ENCODE data around the gene YIPF1.

YIPF1 gene

GRCh38 chr1:53929246-53929960 lies 39.8 kb upstream of the YIPF1 start:
- Histone ChIP-seq H3K9me2 (replicated peaks; ENCODE audit: insufficient read depth, low read length) (no peaks in the 10 kb centered on the region), H3K4me3 (ENCODE audit: low read length) (no peak overlapping the region)

GRCh38 chr1:53927376-53927881 lies 37.8 kb upstream of the YIPF1 start:
- no peaks in the 10 kb centered on the region for H3K9me3 ChIP-seq (replicated peaks; ENCODE audit: insufficient read depth, low read length)
- H3F3A ChIP-seq (ENCODE audit: insufficient read depth, low read length): no peaks in the 10 kb centered on the region
- no peaks in the 10 kb centered on the region for H4K20me1 ChIP-seq (ENCODE audit: insufficient read depth, low read length)
- H3K9me2 ChIP-seq (replicated peaks; ENCODE audit: insufficient read depth, low read length): no peaks in the 10 kb centered on the region
- no peak overlapping the region for H3K4me3 ChIP-seq (ENCODE audit: low read length)
- H2AFZ ChIP-seq (ENCODE audit: low read length): no peak overlapping the region
- TF ChIP-seq EZH2 (optimal IDR thresholded peaks at IDR 0.05; ENCODE audit: low read depth, low read length) (no peak), CTCF (IDR thresholded peaks at IDR 0.05; ENCODE audit: low read length) (no peak), EZH2phosphoT487 (IDR thresholded peaks at IDR 0.05; ENCODE audit: low read length) (no peak)
- H3K27me3 ChIP-seq (replicated peaks; ENCODE audit: insufficient read depth, low read length): no peaks in the 10 kb centered on the region
- H3K4me2 ChIP-seq (ENCODE audit: low read depth, low read length): no peak overlapping the region
- no peaks in the 10 kb centered on the region for H3K4me1 ChIP-seq (ENCODE audit: low read length)
- H3K9ac ChIP-seq (ENCODE audit: low read length): no peak overlapping the region
- DNase-seq: no peak
- no peak overlapping the region for H3K27ac ChIP-seq (ENCODE audit: low read length)
- 0 out of 2 replicates have a peak, but pooled peaks cover 3% of the 10 kb centered on the region for H3K36me3 ChIP-seq (replicated peaks; ENCODE audit: insufficient read depth, low read length)
- no peaks in the 10 kb centered on the region for H3K79me2 ChIP-seq (ENCODE audit: low read length)

More at GRCh38 chr1:53929246-53929960, 39.8 kb upstream of the YIPF1 start:
- no peaks in the 10 kb centered on the region for H3K4me1 ChIP-seq (ENCODE audit: low read length)
- H3K36me3 ChIP-seq (replicated peaks; ENCODE audit: insufficient read depth, low read length): 0 out of 2 replicates have a peak, but pooled peaks cover 3% of the 10 kb centered on the region
- H3K4me2 ChIP-seq (ENCODE audit: low read depth, low read length): no peak overlapping the region
- TF ChIP-seq CTCF (IDR thresholded peaks at IDR 0.05; ENCODE audit: low read length) (no peak), EZH2 (optimal IDR thresholded peaks at IDR 0.05; ENCODE audit: low read depth, low read length) (no peak), EZH2phosphoT487 (IDR thresholded peaks at IDR 0.05; ENCODE audit: low read length) (no peak)
- H4K20me1 ChIP-seq (ENCODE audit: insufficient read depth, low read length): no peaks in the 10 kb centered on the region
- no peak overlapping the region for H3K27ac ChIP-seq (ENCODE audit: low read length)
- H3K27me3 ChIP-seq (replicated peaks; ENCODE audit: insufficient read depth, low read length): no peaks in the 10 kb centered on the region
- no peak overlapping the region for H2AFZ ChIP-seq (ENCODE audit: low read length)
- DNase-seq: no peak
- H3K79me2 ChIP-seq (ENCODE audit: low read length): no peaks in the 10 kb centered on the region
- H3K9ac ChIP-seq (ENCODE audit: low read length): no peak overlapping the region
- H3F3A ChIP-seq (ENCODE audit: insufficient read depth, low read length): no peaks in the 10 kb centered on the region
- no peaks in the 10 kb centered on the region for H3K9me3 ChIP-seq (replicated peaks; ENCODE audit: insufficient read depth, low read length)

- no peaks in the 10 kb centered on the region for H3F3A ChIP-seq (ENCODE audit: insufficient read depth, low read length)
- H3K4me3 ChIP-seq (ENCODE audit: low read length): no peak overlapping the region
- H3K4me1 ChIP-seq (ENCODE audit: low read length): no peaks in the 10 kb centered on the region
- no peaks in the 10 kb centered on the region for H3K27me3 ChIP-seq (replicated peaks; ENCODE audit: insufficient read depth, low read length)
- no peak for DNase-seq
- no peak overlapping the region for H2AFZ ChIP-seq (ENCODE audit: low read length)
- H4K20me1 ChIP-seq (ENCODE audit: insufficient read depth, low read length): no peaks in the 10 kb centered on the region
- no peak overlapping the region for H3K4me2 ChIP-seq (ENCODE audit: low read depth, low read length)
- no peak overlapping the region for H3K27ac ChIP-seq (ENCODE audit: low read length)
- no peaks in the 10 kb centered on the region for H3K79me2 ChIP-seq (ENCODE audit: low read length)
- no peaks in the 10 kb centered on the region for H3K9me2 ChIP-seq (replicated peaks; ENCODE audit: insufficient read depth, low read length)
- H3K9me3 ChIP-seq (replicated peaks; ENCODE audit: insufficient read depth, low read length): no peaks in the 10 kb centered on the region
- H3K36me3 ChIP-seq (replicated peaks; ENCODE audit: insufficient read depth, low read length): no peaks in the 10 kb centered on the region
- TF ChIP-seq CTCF (IDR thresholded peaks at IDR 0.05; ENCODE audit: low read length) (no peak), EZH2 (optimal IDR thresholded peaks at IDR 0.05; ENCODE audit: low read depth, low read length) (no peak), EZH2phosphoT487 (IDR thresholded peaks at IDR 0.05; ENCODE audit: low read length) (no peak)
- H3K9ac ChIP-seq (ENCODE audit: low read length): no peak overlapping the region
Observed at GRCh38 chr1:53919675-53920066, 30.1 kb upstream of the YIPF1 start.
